ENCODE measurements around the gene TMEM178B.

- TF ChIP-seq CTCF (IDR thresholded peaks at IDR 0.05) (no peak), POLR2A (IDR thresholded peaks at IDR 0.05) (no peak)
Observed at GRCh38 chr7:141484907-141485306, 411.0 kb downstream of the TMEM178B start.
